ENCODE results near the gene PIK3C2B. TPM values are rescaled to one million over a fixed set of nuclear protein-coding genes. Genes with fewer than 3 reads are reported as not detected.

PIK3C2B gene
- total RNA-seq, 4 donors from 2014 or later, result 61.9 to 181 (median 88.8) TPM

- TF ChIP-seq CTCF (IDR thresholded peaks at IDR 0.05) (no peak), POLR2AphosphoS5 (IDR thresholded peaks at IDR 0.05) (no peak), EP300 (IDR thresholded peaks at IDR 0.05; ENCODE audit: low read depth) (no peak), POLR2A (IDR thresholded peaks at IDR 0.05) (no peak)
- no peak for DNase-seq
- no peak overlapping the region for H3K4me3 ChIP-seq
- in situ Hi-C loops (cut with MboI; ENCODE audit: low pct_ligation_motif_present in 1 of 4, low pct_unique_long_range_greater_than_20kb in 1 of 4, low sequenced_read_pairs in 3 of 4) (loop anchor here (5.0 to 10.0 kb wide), 3 partner anchors 52 to 57 kb away; no protein-coding TSS in a partner anchor), intact Hi-C loops (cut with DNase I; ENCODE audit: low total_unique reads) (loop anchor here (5.0 kb wide), 1 partner anchor 67 kb away; no protein-coding TSS in a partner anchor)
- H3K36me3 ChIP-seq, result no peaks in the 10 kb centered on the region
- WGBS, 2 donors (ENCODE audit: low coverage in 1 of 2), result 91% methylated on average over 7 of the region's 7 CpGs
- H3K4me1 ChIP-seq, result peaks cover 0 to 17% (median 10%) of the 10 kb centered on the region in 4 donors
- no peaks in the 10 kb centered on the region for H3K27me3 ChIP-seq
- H3K9me3 ChIP-seq, result no peaks in the 10 kb centered on the region
- H3K27ac ChIP-seq, result no peak overlapping the region
Observed at GRCh38 chr1:204499511-204500468, 5.2 kb upstream of the PIK3C2B start.

- Histone ChIP-seq H3K4me1 (peaks cover 0 to 17% (median 10%) of the 10 kb centered on the region in 4 donors), H3K27me3 (no peaks in the 10 kb centered on the region), H3K9me3 (no peaks in the 10 kb centered on the region), H3K4me3 (no peak overlapping the region), H3K27ac (no peak overlapping the region), H3K36me3 (no peaks in the 10 kb centered on the region)
- DNase-seq, result no peak
- intact Hi-C loops (cut with DNase I; ENCODE audit: low total_unique reads) (no loop called here), in situ Hi-C loops (cut with MboI; ENCODE audit: low pct_ligation_motif_present in 1 of 4, low pct_unique_long_range_greater_than_20kb in 1 of 4, low sequenced_read_pairs in 3 of 4) (no loop called here)
- no peak for TF ChIP-seq POLR2A (IDR thresholded peaks at IDR 0.05)
- no peak for TF ChIP-seq POLR2AphosphoS5 (IDR thresholded peaks at IDR 0.05)
- no peak for TF ChIP-seq CTCF (IDR thresholded peaks at IDR 0.05)
- TF ChIP-seq EP300 (IDR thresholded peaks at IDR 0.05; ENCODE audit: low read depth), result no peak
- 69 to 79% methylated on average over 2 to 3 of the region's 3 CpGs for WGBS, 2 donors (ENCODE audit: low coverage in 1 of 2)
Observed at GRCh38 chr1:204498981-204499380, 4.4 kb upstream of the PIK3C2B start.

- Histone ChIP-seq H3K27ac (peak overlapping the region; percentile 95 to 100 (median 98)), H3K9me3 (no peaks in the 10 kb centered on the region), H3K4me3 (peak overlapping the region in 1 of 4 donors; percentile 92), H3K27me3 (no peaks in the 10 kb centered on the region), H3K4me1 (peaks cover 11 to 38% (median 26%) of the 10 kb centered on the region in 4 donors), H3K36me3 (no peaks in the 10 kb centered on the region)
- TF ChIP-seq EP300 (IDR thresholded peaks at IDR 0.05; ENCODE audit: low read depth), result no peak
- TF ChIP-seq POLR2AphosphoS5 (IDR thresholded peaks at IDR 0.05), result no peak
- no peak for TF ChIP-seq CTCF (IDR thresholded peaks at IDR 0.05)
- no peak for TF ChIP-seq POLR2A (IDR thresholded peaks at IDR 0.05)
- no peak for DNase-seq
- intact Hi-C loops (cut with DNase I; ENCODE audit: low total_unique reads) (no loop called here), in situ Hi-C loops (cut with MboI; ENCODE audit: low pct_ligation_motif_present in 1 of 4, low pct_unique_long_range_greater_than_20kb in 1 of 4, low sequenced_read_pairs in 3 of 4) (no loop called here)
- 29 to 46% methylated on average over 5 to 6 of the region's 6 CpGs for WGBS, 2 donors (ENCODE audit: low coverage in 1 of 2)
Observed at GRCh38 chr1:204495777-204496176, 1.2 kb upstream of the PIK3C2B start.

GRCh38 chr1:204495078-204495753 is 611 bp upstream of the PIK3C2B start:
- H3K4me3 ChIP-seq, result peak overlapping the region; percentile 52 to 92 (median 57)
- no peak for DNase-seq
- H3K27ac ChIP-seq, result peak overlapping the region; percentile 95 to 100 (median 98)
- no peaks in the 10 kb centered on the region for H3K36me3 ChIP-seq
- in situ Hi-C loops (cut with MboI; ENCODE audit: low pct_ligation_motif_present in 1 of 4, low pct_unique_long_range_greater_than_20kb in 1 of 4, low sequenced_read_pairs in 3 of 4) (no loop called here), intact Hi-C loops (cut with DNase I; ENCODE audit: low total_unique reads) (no loop called here)
- H3K4me1 ChIP-seq, result peaks cover 11 to 38% (median 26%) of the 10 kb centered on the region in 4 donors
- H3K27me3 ChIP-seq, result no peaks in the 10 kb centered on the region
- 2 to 3% methylated on average over 5 to 17 of the region's 17 CpGs for WGBS, 2 donors (ENCODE audit: low coverage in 1 of 2)
- no peaks in the 10 kb centered on the region for H3K9me3 ChIP-seq
- TF ChIP-seq POLR2A (IDR thresholded peaks at IDR 0.05) (no peak), EP300 (IDR thresholded peaks at IDR 0.05; ENCODE audit: low read depth) (no peak), POLR2AphosphoS5 (IDR thresholded peaks at IDR 0.05) (no peak), CTCF (IDR thresholded peaks at IDR 0.05) (no peak)

Data from transverse colon (tissue), 4 donors.